Mesendoderm (in vitro differentiated cells): ENCODE data around the gene EVC2.

ENCODE experiments used
- DNase-seq: peaks from one replicate; pipeline ENCODE4 v3.0.0; 2013
- H2AK5ac ChIP-seq: 2 replicates; pipeline ENCODE4 v1.6.1; 2013; ENCODE audit warnings: low read length, inconsistent platforms
- H2BK120ac ChIP-seq: 2 replicates; pipeline ENCODE4 v1.6.1; 2013; ENCODE audit warnings: low read depth, mild to moderate bottlenecking, low read length, moderate library complexity, mixed read lengths
- H2BK15ac ChIP-seq: replicated peaks from 2 replicates; pipeline ENCODE4 v1.6.1; 2013; ENCODE audit warnings: low read depth, mild to moderate bottlenecking, moderate library complexity
- H2BK5ac ChIP-seq: 2 replicates; pipeline ENCODE4 v1.6.1; 2013; ENCODE audit warnings: low read length, inconsistent platforms
- H3K18ac ChIP-seq: 2 replicates; pipeline ENCODE4 v1.6.1; 2013; ENCODE audit warnings: mild to moderate bottlenecking, low read length, mixed read lengths
- H3K23ac ChIP-seq: one replicate; pipeline ENCODE4 v1.6.1; 2013; ENCODE audit warnings: low read length
- H3K27ac ChIP-seq: 2 replicates; pipeline ENCODE4 v1.5.1; 2013; ENCODE audit warnings: low read depth, mild to moderate bottlenecking, inconsistent platforms, low read length, moderate library complexity
- H3K27me3 ChIP-seq: 2 replicates; pipeline ENCODE4 v1.6.1; 2013; ENCODE audit warnings: low read length, control low read depth, mild to moderate bottlenecking, inconsistent platforms; ENCODE audit not compliant: insufficient read depth, poor library complexity
- H3K36me3 ChIP-seq: 2 replicates; pipeline ENCODE4 v1.6.1; 2013; ENCODE audit warnings: low read length, inconsistent platforms; ENCODE audit not compliant: control insufficient read depth, insufficient read depth
- H3K4ac ChIP-seq: one replicate; pipeline ENCODE4 v1.6.1; 2013; ENCODE audit warnings: low read depth, mild to moderate bottlenecking, low read length, moderate library complexity
- H3K4me1 ChIP-seq: 2 replicates; pipeline ENCODE4 v1.6.1; 2013; ENCODE audit warnings: low read depth, low read length, inconsistent platforms; ENCODE audit not compliant: control insufficient read depth
- H3K4me2 ChIP-seq: 2 replicates; pipeline ENCODE4 v1.6.1; 2013; ENCODE audit warnings: low read length
- H3K4me3 ChIP-seq: 2 replicates; pipeline ENCODE4 v1.5.1; 2013; ENCODE audit warnings: mild to moderate bottlenecking, low read length
- H3K56ac ChIP-seq: one replicate; pipeline ENCODE4 v1.6.1; 2013; ENCODE audit warnings: low read length
- H3K79me1 ChIP-seq: 2 replicates; pipeline ENCODE4 v1.6.1; 2013; ENCODE audit warnings: low read length, inconsistent platforms
- H3K79me2 ChIP-seq: 2 replicates; pipeline ENCODE4 v1.6.1; 2013; ENCODE audit warnings: mild to moderate bottlenecking, low read length; ENCODE audit not compliant: control insufficient read depth, insufficient read depth
- H3K9ac ChIP-seq: 2 replicates; pipeline ENCODE4 v1.6.1; 2013; ENCODE audit warnings: low read length, inconsistent platforms
- H4K5ac ChIP-seq: one replicate; pipeline ENCODE4 v1.6.1; 2013; ENCODE audit warnings: low read length
- H4K8ac ChIP-seq: one replicate; pipeline ENCODE4 v1.6.1; 2013; ENCODE audit warnings: low read depth, mild to moderate bottlenecking, control low read depth, low read length, moderate library complexity
- WGBS: extraction: QIAGEN DNeasy Blood & Tissue Kit; methylation state at CpG from one replicate; pipeline ENCODE4 v1.1.7; 2013; ENCODE audit warnings: low lambda C conversion rate, missing lambda C conversion rate; ENCODE audit not compliant: insufficient coverage; ENCODE audit errors: extremely low coverage; 5-methylcytosine and 5-hydroxymethylcytosine counted together

The EVC2 gene

DNA sequence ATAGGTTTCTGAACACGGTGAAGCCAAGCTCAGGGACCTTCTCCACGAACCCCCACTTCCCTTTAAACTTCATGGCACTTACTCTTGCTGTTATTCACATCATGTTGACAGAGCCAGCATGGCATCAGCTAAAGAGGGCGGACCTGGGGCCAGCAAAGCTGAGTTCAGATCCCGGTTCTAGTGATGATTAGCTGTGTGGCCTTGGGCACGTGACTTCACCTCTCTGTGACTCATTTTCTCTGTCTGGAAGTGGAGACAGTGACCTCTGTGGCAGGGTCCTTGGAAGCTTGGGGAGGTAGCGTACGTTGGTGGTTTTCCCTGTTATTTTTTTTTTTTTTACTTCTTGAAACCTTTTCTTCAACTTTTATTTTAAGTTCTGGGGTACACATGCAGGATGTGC lies 16.0 kb upstream of the EVC2 start:
- H2BK5ac ChIP-seq = no peak overlapping the region
- no peak overlapping the region for H3K27ac ChIP-seq
- H3K56ac ChIP-seq = no peak overlapping the region
- peaks cover 2% of the 10 kb centered on the region for H3K36me3 ChIP-seq
- H4K8ac ChIP-seq = no peak overlapping the region
- no peak overlapping the region for H3K4ac ChIP-seq
- H3K18ac ChIP-seq = no peak overlapping the region
- H2AK5ac ChIP-seq = no peak overlapping the region
- no peak overlapping the region for H3K4me2 ChIP-seq
- no peaks in the 10 kb centered on the region for H3K4me1 ChIP-seq
- H3K4me3 ChIP-seq = no peak overlapping the region
- no peak overlapping the region for H2BK120ac ChIP-seq
- H3K79me1 ChIP-seq = peaks cover 3% of the 10 kb centered on the region
- no peaks in the 10 kb centered on the region for H3K27me3 ChIP-seq
- no peak overlapping the region for H4K5ac ChIP-seq
- no peaks in the 10 kb centered on the region for H3K79me2 ChIP-seq
- no peak overlapping the region for H2BK15ac ChIP-seq
- DNase-seq = no peak
- peak overlapping the region; percentile 6 for H3K23ac ChIP-seq
- no peak overlapping the region for H3K9ac ChIP-seq
- no CpG with 5 or more reads among the region's 7 CpGs for WGBS

DNA sequence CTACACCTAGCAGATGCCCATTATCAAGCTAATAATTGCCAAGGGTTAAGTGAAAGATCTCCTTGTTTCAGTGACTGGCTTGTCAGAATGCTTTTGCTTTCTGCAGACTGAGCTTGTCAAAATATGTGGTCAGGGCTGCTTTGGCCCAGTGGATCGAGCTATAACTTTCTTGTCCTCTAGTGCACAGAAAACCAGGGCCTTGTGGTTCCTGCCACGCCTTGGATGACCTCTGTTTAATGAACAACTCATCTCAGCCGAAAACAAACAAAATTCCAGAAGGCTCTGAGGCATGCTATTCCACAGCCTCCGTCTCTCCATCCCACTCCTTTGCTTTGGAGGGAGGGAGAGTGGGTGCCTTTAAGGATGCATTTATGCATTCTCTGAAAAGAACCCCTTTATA lies 14.0 kb upstream of the EVC2 start:
- H2AK5ac ChIP-seq = no peak overlapping the region
- H3K23ac ChIP-seq = no peak overlapping the region
- H3K4me2 ChIP-seq = no peak overlapping the region
- H3K79me2 ChIP-seq = no peaks in the 10 kb centered on the region
- no peak overlapping the region for H3K9ac ChIP-seq
- H4K5ac ChIP-seq = no peak overlapping the region
- no peak overlapping the region for H3K4me3 ChIP-seq
- DNase-seq = no peak
- no peak overlapping the region for H2BK5ac ChIP-seq
- no CpG with 5 or more reads among the region's 4 CpGs for WGBS
- no peak overlapping the region for H3K4ac ChIP-seq
- no peaks in the 10 kb centered on the region for H3K4me1 ChIP-seq
- peaks cover 2% of the 10 kb centered on the region for H3K36me3 ChIP-seq
- H2BK15ac ChIP-seq = no peak overlapping the region
- H2BK120ac ChIP-seq = no peak overlapping the region
- H3K27ac ChIP-seq = no peak overlapping the region
- H4K8ac ChIP-seq = no peak overlapping the region
- H3K18ac ChIP-seq = no peak overlapping the region
- peaks cover 3% of the 10 kb centered on the region for H3K79me1 ChIP-seq
- H3K27me3 ChIP-seq = no peaks in the 10 kb centered on the region
- no peak overlapping the region for H3K56ac ChIP-seq

DNA sequence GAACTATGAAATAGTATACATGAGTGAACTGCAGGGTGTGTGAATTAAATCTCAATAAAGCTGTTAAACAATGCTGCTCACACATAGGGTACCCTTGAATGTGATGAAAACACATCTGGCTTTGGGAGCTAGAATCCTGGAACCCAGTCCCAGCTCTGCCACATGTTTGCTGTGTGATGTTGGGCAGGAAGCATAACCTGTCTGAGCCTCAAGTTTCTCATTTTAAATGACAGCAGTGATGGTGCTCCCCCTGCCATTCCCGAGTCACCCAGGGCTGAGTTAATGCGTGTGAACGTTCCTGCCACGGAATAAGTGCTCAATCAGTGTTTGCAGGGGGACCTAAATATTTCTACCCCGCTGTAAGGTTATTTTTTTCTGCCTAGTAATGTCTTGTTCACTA lies 13.6 kb upstream of the EVC2 start:
- no peak overlapping the region for H2BK120ac ChIP-seq
- no peak for DNase-seq
- no peak overlapping the region for H3K18ac ChIP-seq
- no peak overlapping the region for H3K27ac ChIP-seq
- H2BK15ac ChIP-seq = no peak overlapping the region
- H3K4ac ChIP-seq = no peak overlapping the region
- H4K5ac ChIP-seq = no peak overlapping the region
- no peak overlapping the region for H3K9ac ChIP-seq
- H3K4me1 ChIP-seq = no peaks in the 10 kb centered on the region
- no peak overlapping the region for H2BK5ac ChIP-seq
- peaks cover 2% of the 10 kb centered on the region for H3K36me3 ChIP-seq
- no peaks in the 10 kb centered on the region for H3K79me2 ChIP-seq
- no peak overlapping the region for H2AK5ac ChIP-seq
- no peak overlapping the region for H3K23ac ChIP-seq
- H3K27me3 ChIP-seq = no peaks in the 10 kb centered on the region
- H3K4me2 ChIP-seq = no peak overlapping the region
- no peak overlapping the region for H3K4me3 ChIP-seq
- no CpG with 5 or more reads among the region's 5 CpGs for WGBS
- H3K56ac ChIP-seq = no peak overlapping the region
- peaks cover 3% of the 10 kb centered on the region for H3K79me1 ChIP-seq
- no peak overlapping the region for H4K8ac ChIP-seq

DNA sequence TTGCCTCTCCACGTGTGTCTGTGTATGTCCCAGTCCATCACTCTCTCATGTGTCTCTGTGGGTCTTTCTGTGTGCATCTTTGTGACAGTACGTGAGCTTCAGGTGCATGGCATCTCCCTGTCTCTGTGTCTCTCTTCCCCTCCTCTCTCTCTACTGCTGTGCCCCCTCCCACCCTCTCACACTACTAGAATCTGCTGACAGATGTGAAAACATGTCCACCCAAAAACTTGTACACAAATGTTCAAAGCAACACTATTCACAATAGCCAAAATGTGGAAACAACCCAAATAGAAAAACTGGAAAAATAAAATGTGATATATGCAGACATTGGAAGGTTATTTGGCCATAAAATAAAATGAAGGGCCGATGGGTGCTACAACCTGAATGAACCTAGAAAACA lies 12.6 kb upstream of the EVC2 start:
- no peak overlapping the region for H3K4me2 ChIP-seq
- peaks cover 2% of the 10 kb centered on the region for H3K36me3 ChIP-seq
- no peaks in the 10 kb centered on the region for H3K4me1 ChIP-seq
- H4K5ac ChIP-seq = no peak overlapping the region
- H2AK5ac ChIP-seq = no peak overlapping the region
- no peak overlapping the region for H3K9ac ChIP-seq
- H2BK15ac ChIP-seq = no peak overlapping the region
- no peak overlapping the region for H3K27ac ChIP-seq
- H3K4ac ChIP-seq = no peak overlapping the region
- H3K4me3 ChIP-seq = no peak overlapping the region
- H3K23ac ChIP-seq = no peak overlapping the region
- H4K8ac ChIP-seq = no peak overlapping the region
- WGBS = no CpG with 5 or more reads among the region's 3 CpGs
- H2BK120ac ChIP-seq = no peak overlapping the region
- H3K79me1 ChIP-seq = peaks cover 1% of the 10 kb centered on the region
- H3K18ac ChIP-seq = no peak overlapping the region
- no peak for DNase-seq
- no peak overlapping the region for H2BK5ac ChIP-seq
- H3K79me2 ChIP-seq = no peaks in the 10 kb centered on the region
- no peak overlapping the region for H3K56ac ChIP-seq
- no peaks in the 10 kb centered on the region for H3K27me3 ChIP-seq

DNA sequence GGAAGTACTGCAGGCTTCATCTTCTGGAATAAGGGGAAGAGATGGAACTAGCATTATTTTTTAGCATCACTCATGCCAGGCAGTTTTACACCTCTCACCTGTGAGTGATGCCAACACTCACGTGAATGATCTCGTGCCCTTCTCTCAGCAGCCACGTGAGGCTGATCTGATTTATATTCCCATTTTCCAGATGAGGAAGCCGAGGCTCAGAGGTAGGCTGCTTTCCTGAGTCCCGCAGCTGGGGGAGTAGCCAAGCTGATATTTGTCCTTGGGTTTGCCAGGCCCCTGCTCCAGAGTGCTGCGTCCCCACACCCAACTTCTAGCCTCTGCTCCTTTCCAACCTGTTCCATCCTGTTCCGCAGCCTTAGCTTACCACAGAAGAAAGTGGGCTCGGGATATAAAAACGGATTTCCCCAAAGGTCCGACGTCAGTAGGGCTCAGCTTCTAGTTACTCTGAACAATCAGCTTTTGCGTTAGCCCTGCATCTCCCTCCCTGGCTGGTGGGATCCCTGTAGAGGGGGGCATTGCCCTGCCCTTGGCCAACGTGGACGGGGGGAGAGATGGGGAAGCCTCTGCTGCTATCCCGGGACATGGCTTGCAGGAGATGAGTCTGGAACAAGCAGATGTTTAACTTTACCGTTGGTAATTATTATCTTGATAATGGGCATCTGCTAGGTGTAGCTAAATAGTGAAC lies 11.9 kb upstream of the EVC2 start:
- Histone ChIP-seq H3K9ac (no peak overlapping the region), H3K4me2 (no peak overlapping the region), H3K4me3 (no peak overlapping the region), H3K23ac (no peak overlapping the region), H3K27me3 (no peaks in the 10 kb centered on the region), H3K18ac (no peak overlapping the region), H3K4me1 (no peaks in the 10 kb centered on the region), H3K56ac (no peak overlapping the region), H3K27ac (no peak overlapping the region), H3K4ac (no peak overlapping the region), H3K79me2 (no peaks in the 10 kb centered on the region), H2BK15ac (no peak overlapping the region), H4K8ac (no peak overlapping the region), H3K36me3 (peaks cover 2% of the 10 kb centered on the region), H2AK5ac (no peak overlapping the region), H3K79me1 (no peaks in the 10 kb centered on the region), H4K5ac (no peak overlapping the region), H2BK120ac (no peak overlapping the region), H2BK5ac (no peak overlapping the region)
- DNase-seq = no peak
- no CpG with 5 or more reads among the region's 16 CpGs for WGBS
